Fibroblast of skin of right biceps (primary cell): Measurements from ENCODE around the gene PCLO.
A peak's percentile ranks its signal among the peaks of the same experiment; 100 is the strongest.
"Not testable (repeated sequence)": the region's sequence is repeated elsewhere in the genome, so short reads cannot be mapped to it uniquely, and the experiment has no call there.

ENCODE experiments used
- DNase-seq: peaks from one replicate; pipeline ENCODE4 v3.0.0-alpha.2; 2013

PCLO gene

DNA sequence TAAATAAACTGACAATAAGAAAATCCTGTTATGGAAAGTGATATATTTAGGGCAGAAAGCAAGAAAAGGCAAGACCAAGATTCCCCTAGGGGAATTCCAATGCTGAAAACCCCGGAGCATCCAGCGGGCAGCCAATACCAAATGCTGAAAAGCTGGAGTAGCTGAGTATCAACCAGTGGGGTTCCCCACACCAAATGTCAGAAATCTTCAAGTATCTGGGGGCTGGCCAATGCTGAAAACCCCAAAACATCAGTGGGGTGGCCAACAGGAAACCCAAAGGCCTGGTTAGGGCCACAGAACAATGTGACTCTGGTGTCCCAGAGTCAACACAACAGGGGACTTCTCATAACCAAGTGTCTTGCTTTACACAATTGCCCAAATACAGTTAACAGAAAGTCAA is 447.3 kb downstream of the PCLO start:
- no peak for DNase-seq

- DNase-seq: peak; percentile 62
These were observed 447.8 kb downstream of the PCLO start for GRCh38 chr7:82714883-82715282.

- DNase-seq: no peak
These were observed 449.2 kb downstream of the PCLO start for GRCh38 chr7:82713506-82713905.

GRCh38 chr7:82706344-82706743 is 456.3 kb downstream of the PCLO start:
- not testable (repeated sequence) for DNase-seq

- DNase-seq: no peak
These were observed 457.0 kb downstream of the PCLO start for GRCh38 chr7:82705517-82706260.

DNA sequence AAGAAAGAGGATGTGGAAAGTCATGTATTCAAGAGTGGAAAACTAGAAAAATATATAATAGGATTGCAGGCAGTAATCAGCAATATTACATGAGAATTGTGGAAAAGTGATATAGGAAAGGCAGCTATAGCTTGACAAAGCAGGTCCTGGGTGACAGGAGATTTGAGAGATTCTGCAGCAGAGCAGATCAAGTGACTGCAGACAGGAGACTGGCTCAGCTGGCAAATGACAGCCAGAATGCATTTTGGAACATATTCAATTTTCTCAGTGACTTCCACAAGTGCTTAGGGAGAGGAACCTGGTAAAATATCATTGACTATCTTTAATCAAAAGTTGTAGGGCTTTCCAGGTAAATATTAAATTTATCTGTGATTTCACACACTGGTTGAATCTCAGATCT is 458.6 kb downstream of the PCLO start:
- DNase-seq: no peak
